Esophagus muscularis mucosa (tissue), 4 donors: ENCODE measurements around the gene ARHGAP6. TPM values are rescaled to one million over a fixed set of nuclear protein-coding genes. Genes with fewer than 3 reads are reported as not detected.

Experiments used
- DNase-seq: peaks from one replicate; pipeline ENCODE4 v3.0.0-alpha.2; 2017; ENCODE audit errors: extremely low spot score
- H3K27ac ChIP-seq, 4 donors: fragments of 200-600 bp; sonication (generic); replicated peaks in 1 of 4; 1 replicate in 3 of 4; 2 replicates in 1 of 4; pipeline ENCODE4 v1.5.1; 2016 to 2019; ENCODE audit warnings: mild to moderate bottlenecking in 1 of 4
- H3K27me3 ChIP-seq, 4 donors: fragments of 200-600 bp; sonication (generic); one replicate each; pipeline versions ENCODE4 v1.5.1 to v1.6.0; 2016 to 2019
- H3K36me3 ChIP-seq, 4 donors: fragments of 200-600 bp; sonication (generic); one replicate each; pipeline ENCODE4 v1.5.1; 2016 to 2019
- H3K4me1 ChIP-seq, 4 donors: fragments of 200-600 bp; sonication (generic); one replicate each; pipeline ENCODE4 v1.5.1; 2016 to 2019
- H3K4me3 ChIP-seq, 4 donors: fragments of 200-600 bp; sonication (generic); 1 replicate in 2 of 4; 2 replicates in 2 of 4; pipeline ENCODE4 v1.5.1; 2016 to 2019; ENCODE audit warnings: mild to moderate bottlenecking in 4 of 4, moderate library complexity in 1 of 4
- H3K9me3 ChIP-seq, 4 donors: fragments of 200-600 bp; sonication (generic); 1 replicate in 3 of 4; 2 replicates in 1 of 4; pipeline ENCODE4 v1.5.1; 2016 to 2019
- CTCF ChIP-seq, 3 experiments: fragments of 200-600 bp in 2 of 3; fragments of 450-650 bp in 1 of 3; sonication (generic) in 2 of 3; IDR thresholded peaks; one replicate each; pipeline ENCODE4 v1.5.1; 2017 to 2019; ENCODE audit warnings: antibody characterized with exemption in 3 of 3, mild to moderate bottlenecking in 2 of 3, moderate library complexity in 1 of 3
- EP300 ChIP-seq: sonication (generic); formaldehyde crosslinking; IDR thresholded peaks from one replicate; pipeline ENCODE4 v1.6.1; 2017; ENCODE audit warnings: antibody characterized with exemption
- POLR2A ChIP-seq: fragments of 450-650 bp; IDR thresholded peaks from one replicate; pipeline ENCODE4 v1.6.1; 2017; ENCODE audit warnings: antibody characterized with exemption, moderate library complexity, mild to moderate bottlenecking, low read depth
- POLR2AphosphoS5 ChIP-seq, 2 donors: sonication (generic); formaldehyde crosslinking; IDR thresholded peaks; one replicate each; pipeline ENCODE4 v1.6.1; 2017; ENCODE audit warnings: antibody characterized with exemption in 2 of 2
- WGBS: methylation state at CpG from one replicate; pipeline ENCODE4 v1.1.5; 2018; 5-methylcytosine and 5-hydroxymethylcytosine counted together
- intact Hi-C: fragments of 100-400 bp; cut with DNase I; formaldehyde crosslinking; loops from one replicate; pipeline ENCODE4 v1.15.1; 2023
- total RNA-seq, 4 donors: library from RNA; depleted of rRNA; stranded (reverse); fragments of >200 nt; gene quantifications; one replicate each; pipeline versions ENCODE4 v1.1.0 to v1.2.1, GENCODE V29; 2016

Gene ARHGAP6
- total RNA-seq, 4 donors from 2014 or later: 25.2 to 44.8 (median 30.6) TPM

GRCh38 chrX:11393949-11394654 lies 271.6 kb downstream of the ARHGAP6 start:
- TF ChIP-seq POLR2A: no peak

GRCh38 chrX:11386812-11387211 lies 278.9 kb downstream of the ARHGAP6 start:
- Histone ChIP-seq H3K9me3 (no peaks in the 10 kb centered on the region), H3K36me3 (no peaks in the 10 kb centered on the region), H3K27me3 (no peaks in the 10 kb centered on the region), H3K4me3 (no peak overlapping the region), H3K27ac (peak overlapping the region; percentile 54 to 74 (median 68)), H3K4me1 (peaks cover 3 to 22% (median 16%) of the 10 kb centered on the region in 4 donors)
- no peak for DNase-seq
- TF ChIP-seq POLR2A: no peak
- TF ChIP-seq EP300: no peak
- no peak for TF ChIP-seq POLR2AphosphoS5 (IDR thresholded peaks at IDR 0.05)
- no peak for TF ChIP-seq CTCF (IDR thresholded peaks at IDR 0.05)
- 43% methylated on average over 3 of the region's 3 CpGs for WGBS
- intact Hi-C loops: loop anchor here (10.0 kb wide), 2 partner anchors 48 to 242 kb away; no protein-coding TSS in a partner anchor

More at GRCh38 chrX:11393949-11394654, 271.6 kb downstream of the ARHGAP6 start:
- Histone ChIP-seq H3K27ac (no peak overlapping the region), H3K4me1 (peaks cover 0 to 32% (median 9%) of the 10 kb centered on the region in 4 donors), H3K4me3 (no peak overlapping the region), H3K9me3 (no peaks in the 10 kb centered on the region), H3K27me3 (no peaks in the 10 kb centered on the region), H3K36me3 (no peaks in the 10 kb centered on the region)
- DNase-seq: no peak
- WGBS: 82% methylated on average over 2 of the region's 2 CpGs
- intact Hi-C loops: no loop called here

- Histone ChIP-seq H3K9me3 (no peaks in the 10 kb centered on the region), H3K27me3 (no peaks in the 10 kb centered on the region), H3K4me3 (no peak overlapping the region), H3K4me1 (peaks cover 3 to 25% (median 18%) of the 10 kb centered on the region in 4 donors), H3K36me3 (no peaks in the 10 kb centered on the region), H3K27ac (peak overlapping the region; percentile 54 to 74 (median 68))
- DNase-seq: no peak
- intact Hi-C loops: loop anchor here (10.0 kb wide), 2 partner anchors 49 to 241 kb away; no protein-coding TSS in a partner anchor
- TF ChIP-seq POLR2AphosphoS5 (IDR thresholded peaks at IDR 0.05) (peak in 1 of 2 donors; percentile 21), EP300 (no peak), POLR2A (no peak)
- 29% methylated on average over 5 of the region's 5 CpGs for WGBS
These were observed 279.7 kb downstream of the ARHGAP6 start for GRCh38 chrX:11386001-11386523.

GRCh38 chrX:11382930-11383329 lies 282.8 kb downstream of the ARHGAP6 start:
- no peak for DNase-seq
- Histone ChIP-seq H3K27me3 (no peaks in the 10 kb centered on the region), H3K27ac (peak overlapping the region in 1 of 4 donors; percentile 19), H3K4me1 (peaks cover 6 to 34% (median 19%) of the 10 kb centered on the region in 4 donors), H3K4me3 (no peak overlapping the region), H3K9me3 (no peaks in the 10 kb centered on the region), H3K36me3 (no peaks in the 10 kb centered on the region)
- TF ChIP-seq EP300 (no peak), POLR2AphosphoS5 (IDR thresholded peaks at IDR 0.05) (no peak), CTCF (IDR thresholded peaks at IDR 0.05) (no peak), POLR2A (no peak)
- intact Hi-C loops: loop anchor here (10.0 kb wide), 2 partner anchors 52 to 238 kb away; no protein-coding TSS in a partner anchor
- 68% methylated on average over 4 of the region's 4 CpGs for WGBS

- peaks cover 6 to 30% (median 13%) of the 10 kb centered on the region in 4 donors for H3K4me1 ChIP-seq
- DNase-seq: no peak
- no peaks in the 10 kb centered on the region for H3K36me3 ChIP-seq
- no peaks in the 10 kb centered on the region for H3K9me3 ChIP-seq
- H3K4me3 ChIP-seq: no peak overlapping the region
- H3K27ac ChIP-seq: peak overlapping the region in 3 of 4 donors; percentile 22 to 47 (median 42)
- TF ChIP-seq EP300 (no peak), CTCF (IDR thresholded peaks at IDR 0.05) (peak; percentile 54 to 63 (median 56))
- intact Hi-C loops: loop anchor here (2.0 to 10.0 kb wide), 3 partner anchors 53 to 237 kb away; no protein-coding TSS in a partner anchor
- no peaks in the 10 kb centered on the region for H3K27me3 ChIP-seq
- 8% methylated on average over 6 of the region's 6 CpGs for WGBS
These were observed 284.3 kb downstream of the ARHGAP6 start for GRCh38 chrX:11381464-11381863.
